HG03066 (cell line): ENCODE measurements around the gene LHX6.

Source experiments
- ATAC-seq: cut with Tn5 transposase; IDR thresholded peaks from one replicate; pipeline ENCODE4 v1.9.1; 2021; ENCODE audit warnings: low read depth; ENCODE audit not compliant: unreplicated experiment

Gene LHX6

GRCh38 chr9:122236681-122237080 is 7.9 kb upstream of the LHX6 start:
- no peak for ATAC-seq

DNA sequence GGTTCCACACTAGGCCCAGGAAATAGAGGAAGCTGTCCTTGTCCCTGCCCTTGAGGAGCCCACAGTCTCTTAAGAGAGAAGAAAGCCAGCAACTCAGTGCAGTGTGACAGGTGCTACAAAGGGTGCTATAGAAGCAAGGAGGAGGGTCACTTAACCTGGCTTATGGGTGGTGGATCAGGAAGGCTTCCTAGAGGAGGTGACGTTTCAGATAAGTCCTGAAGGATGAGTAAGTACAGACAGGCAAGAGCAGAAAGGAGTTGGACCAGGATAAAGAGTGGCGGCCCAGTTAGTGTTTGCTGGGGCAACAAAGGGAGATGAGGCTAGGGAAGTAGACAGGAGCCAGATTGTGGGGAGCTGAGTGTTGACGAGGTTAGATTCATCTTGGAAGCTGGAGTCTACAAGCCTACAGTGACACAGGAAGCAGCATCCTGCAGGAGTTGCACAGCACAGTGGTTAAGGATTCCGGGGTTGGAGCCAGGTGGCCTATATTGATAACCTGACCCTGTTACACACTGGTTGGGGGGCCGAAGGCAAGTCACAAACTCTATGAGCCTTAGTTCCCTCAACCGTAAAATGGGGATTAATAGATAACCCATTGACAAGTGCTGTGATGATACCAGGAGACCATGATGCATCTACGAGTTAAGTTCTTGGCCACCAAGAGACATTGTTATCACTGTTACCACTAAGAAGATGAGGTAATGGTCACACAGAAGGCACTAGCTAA is 5.4 kb upstream of the LHX6 start:
- ATAC-seq, result no peak

DNA sequence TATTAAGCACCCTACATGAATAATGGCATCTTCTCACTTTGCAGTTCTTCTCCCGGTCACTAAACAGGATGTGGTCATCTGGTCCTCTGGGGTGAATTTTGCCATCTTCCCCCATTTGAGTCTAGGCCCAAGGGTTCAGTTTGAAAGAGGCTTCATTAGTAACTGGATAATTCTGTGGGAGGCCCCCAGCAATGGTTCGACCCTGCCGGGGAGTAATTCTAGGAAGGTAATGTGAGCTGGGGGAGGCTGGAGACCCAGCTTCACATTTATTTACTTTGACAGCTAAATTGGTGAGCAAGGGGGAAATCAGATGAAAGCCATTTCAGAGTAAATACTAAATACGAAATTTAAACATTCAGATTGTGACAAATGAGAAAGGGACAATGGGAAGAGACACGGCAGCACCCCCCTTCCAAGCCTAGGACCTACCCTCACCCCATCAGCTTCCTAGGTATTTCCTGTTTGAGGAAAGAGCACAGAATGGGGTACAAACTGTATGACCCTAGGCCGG is 4.1 kb upstream of the LHX6 start:
- no peak for ATAC-seq

- no peak for ATAC-seq
These were observed 704 bp upstream of the LHX6 start for GRCh38 chr9:122229485-122229837.

- no peak for ATAC-seq
These were observed 578 bp downstream of the LHX6 start for GRCh38 chr9:122228191-122228567.

DNA sequence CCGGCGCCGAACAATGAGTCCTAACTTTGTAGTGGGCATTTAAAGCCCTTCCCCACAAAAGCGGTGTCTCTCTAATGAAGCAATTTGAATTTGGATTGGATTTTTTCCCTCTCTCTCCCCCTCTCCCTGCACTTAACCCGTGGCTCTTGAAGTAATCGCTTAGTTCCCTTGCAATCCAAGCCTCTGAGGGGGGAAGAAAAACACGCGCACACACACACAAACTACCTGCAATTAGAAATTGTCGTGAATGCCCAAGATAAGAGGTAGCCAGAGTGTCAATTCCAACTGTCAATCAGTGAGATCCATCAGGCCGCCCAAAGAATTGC is 1.2 kb downstream of the LHX6 start:
- no peak for ATAC-seq

GRCh38 chr9:122226758-122227574 is 1.8 kb downstream of the LHX6 start:
- ATAC-seq, result no peak

- no peak for ATAC-seq
These were observed 2.5 kb downstream of the LHX6 start for GRCh38 chr9:122226142-122226757.

GRCh38 chr9:122225312-122226141 is 3.2 kb downstream of the LHX6 start:
- no peak for ATAC-seq

DNA sequence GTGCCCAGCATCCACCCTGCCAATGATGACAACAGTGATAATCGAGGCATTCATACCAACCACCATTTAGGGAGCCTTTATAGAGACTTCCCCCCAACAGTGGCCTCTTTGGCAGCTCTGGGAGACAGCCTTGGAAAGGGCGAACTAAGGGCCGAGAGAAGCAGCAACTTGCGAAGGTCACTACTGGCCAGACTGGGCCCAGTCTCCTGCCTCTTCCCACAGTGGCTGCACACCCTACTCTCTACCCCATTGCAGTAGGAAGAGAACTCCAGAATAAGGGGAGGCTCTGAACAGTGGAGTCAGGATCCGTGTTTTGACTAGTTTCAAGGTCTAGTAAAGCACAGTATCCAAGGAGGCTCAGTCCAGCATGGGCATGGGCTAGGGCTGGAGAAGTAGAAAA is 5.3 kb downstream of the LHX6 start:
- ATAC-seq, result no peak

- ATAC-seq, result no peak
These were observed 6.0 kb downstream of the LHX6 start for GRCh38 chr9:122222791-122223190.

DNA sequence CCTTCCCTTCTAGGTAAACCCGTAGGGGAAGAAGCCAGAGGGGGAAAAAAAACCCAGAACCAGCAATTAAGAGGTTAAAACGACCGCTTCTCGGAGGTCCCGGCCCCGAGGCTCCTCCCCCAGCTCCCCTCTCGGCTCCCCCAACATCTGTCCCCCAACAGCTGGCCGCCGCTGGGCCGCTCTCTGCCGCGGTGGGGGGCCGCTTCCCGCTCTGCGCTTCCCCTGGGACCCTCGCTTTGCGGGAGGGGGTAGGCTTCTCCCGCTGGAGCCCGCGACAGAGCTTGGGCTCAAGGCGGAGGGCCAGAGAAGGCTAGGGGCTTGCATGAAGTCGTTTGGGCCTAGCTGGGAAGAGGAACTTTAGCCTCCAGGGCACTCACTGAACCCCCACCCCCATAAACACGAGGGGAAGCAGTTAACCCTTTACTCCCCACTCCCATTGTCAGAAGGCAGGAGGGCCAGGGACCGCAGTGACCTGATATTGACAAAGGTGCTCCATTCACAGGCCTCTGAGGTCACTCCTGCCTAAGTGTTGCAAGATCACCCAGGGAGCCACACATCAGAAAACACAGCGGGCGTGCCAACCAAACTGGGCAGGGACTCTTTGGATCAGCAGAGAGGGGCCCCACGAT is 7.5 kb downstream of the LHX6 start:
- no peak for ATAC-seq

- no peak for ATAC-seq
These were observed 8.0 kb downstream of the LHX6 start for GRCh38 chr9:122220673-122221182.

GRCh38 chr9:122219856-122220672 is 8.7 kb downstream of the LHX6 start:
- no peak for ATAC-seq

DNA sequence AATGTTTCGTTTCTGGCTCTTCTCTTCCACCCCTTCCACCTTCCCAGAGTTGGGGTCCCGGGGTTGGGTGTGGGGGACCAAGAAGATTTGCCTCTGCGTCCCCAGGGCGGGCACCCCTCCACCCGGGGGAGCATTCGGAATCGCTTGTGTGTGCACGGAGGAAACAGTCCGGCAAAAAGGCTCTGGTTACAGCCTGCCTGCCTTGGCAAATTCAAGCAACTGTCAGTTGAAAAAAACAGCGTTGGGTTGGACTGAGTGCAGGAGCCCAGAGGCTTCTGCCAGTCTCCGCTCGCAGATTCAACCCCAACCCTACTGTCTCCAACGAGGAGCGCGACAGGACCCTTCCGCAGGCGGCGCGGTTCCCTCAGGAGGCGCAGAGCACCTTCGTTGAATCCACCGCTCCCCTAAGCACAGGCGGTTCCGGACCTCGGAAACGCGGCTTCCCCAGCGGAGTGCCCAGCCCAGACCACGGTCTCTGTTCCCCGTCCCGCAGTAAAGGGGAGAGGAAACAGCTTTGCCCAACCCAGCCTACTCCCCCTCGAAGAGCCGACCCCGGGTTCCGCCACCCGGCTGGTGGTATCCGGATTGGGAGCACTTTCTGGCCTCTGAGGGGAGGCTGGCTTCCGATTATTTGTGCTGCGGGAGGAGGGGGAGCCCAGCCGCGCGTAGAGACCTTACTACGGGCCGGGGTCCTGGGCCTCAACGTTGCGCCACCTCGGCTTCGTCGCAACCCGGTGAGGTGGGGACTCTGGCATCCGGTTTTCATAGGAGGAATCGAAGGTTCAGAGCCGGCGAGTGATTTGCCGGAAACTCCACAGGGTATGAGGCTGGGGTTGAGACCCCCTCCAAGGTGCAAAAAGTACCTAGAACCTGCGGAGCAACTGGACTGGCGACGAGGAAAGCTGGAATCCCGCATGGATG is 9.6 kb downstream of the LHX6 start:
- ATAC-seq, result no peak

- ATAC-seq, result no peak
These were observed 10.5 kb downstream of the LHX6 start for GRCh38 chr9:122218071-122218934.

GRCh38 chr9:122217640-122218039 is 11.1 kb downstream of the LHX6 start:
- ATAC-seq, result no peak
